KBM-7 (cell line): Measurements from ENCODE around the gene PPP1R3G.
"Not testable (repeated sequence)": the region's sequence is repeated elsewhere in the genome, so short reads cannot be mapped to it uniquely, and the experiment has no call there.

ENCODE experiments used
- DNase-seq: peaks from one replicate; pipeline ENCODE4 v3.0.0-alpha.2; 2015
- in situ Hi-C: fragments of 300-500 bp; cut with MboI; formaldehyde crosslinking; loops from 2 replicates; pipeline ENCODE4 v1.14.3; 2020; ENCODE audit warnings: low sequenced_read_pairs, low pct_unique_long_range_greater_than_20kb, mixed read lengths

Gene PPP1R3G

GRCh38 chr6:5110246-5110645 is 25.1 kb downstream of the PPP1R3G start:
- in situ Hi-C loops = no loop called here
- no peak for DNase-seq

GRCh38 chr6:5111626-5112025 is 26.5 kb downstream of the PPP1R3G start:
- no peak for DNase-seq

GRCh38 chr6:5112066-5112799 is 27.1 kb downstream of the PPP1R3G start:
- in situ Hi-C loops = no loop called here
- DNase-seq = no peak

More at GRCh38 chr6:5111626-5112025, 26.5 kb downstream of the PPP1R3G start:
- in situ Hi-C loops = no loop called here

GRCh38 chr6:5113096-5113495 is 28.0 kb downstream of the PPP1R3G start:
- no peak for DNase-seq
- in situ Hi-C loops = no loop called here

- in situ Hi-C loops = no loop called here
- DNase-seq = no peak
Measured at GRCh38 chr6:5115168-5115567, 30.0 kb downstream of the PPP1R3G start.

- in situ Hi-C loops = no loop called here
- DNase-seq = no peak
Measured at GRCh38 chr6:5116243-5116991, 31.3 kb downstream of the PPP1R3G start.

- in situ Hi-C loops = no loop called here
- no peak for DNase-seq
Measured at GRCh38 chr6:5119090-5119951, 34.2 kb downstream of the PPP1R3G start.

- in situ Hi-C loops = no loop called here
- DNase-seq = no peak
Measured at GRCh38 chr6:5120011-5120410, 34.9 kb downstream of the PPP1R3G start.

GRCh38 chr6:5120543-5120942 is 35.4 kb downstream of the PPP1R3G start:
- DNase-seq, in situ Hi-C loops: not testable (repeated sequence)

- in situ Hi-C loops = no loop called here
- DNase-seq = no peak
Measured at GRCh38 chr6:5121479-5121878, 36.3 kb downstream of the PPP1R3G start.

- DNase-seq = no peak
- in situ Hi-C loops = no loop called here
Measured at GRCh38 chr6:5121956-5122355, 36.8 kb downstream of the PPP1R3G start.

GRCh38 chr6:5122504-5123112 is 37.5 kb downstream of the PPP1R3G start:
- DNase-seq = no peak
- in situ Hi-C loops = no loop called here

- in situ Hi-C loops = no loop called here
- DNase-seq = no peak
Measured at GRCh38 chr6:5123296-5124143, 38.4 kb downstream of the PPP1R3G start.

- no peak for DNase-seq
- in situ Hi-C loops = no loop called here
Measured at GRCh38 chr6:5124526-5124925, 39.4 kb downstream of the PPP1R3G start.

GRCh38 chr6:5125152-5126006 is 40.2 kb downstream of the PPP1R3G start:
- in situ Hi-C loops = no loop called here
- no peak for DNase-seq

- DNase-seq = no peak
- in situ Hi-C loops = no loop called here
Measured at GRCh38 chr6:5126214-5126613, 41.1 kb downstream of the PPP1R3G start.

- no peak for DNase-seq
- in situ Hi-C loops = no loop called here
Measured at GRCh38 chr6:5127106-5127687, 42.1 kb downstream of the PPP1R3G start.
